Measurements from ENCODE around the gene LMNTD2. TPM values are rescaled to one million over a fixed set of nuclear protein-coding genes. Genes with fewer than 3 reads are reported as not detected.

The LMNTD2 gene
- total RNA-seq, 1 donor from 2014 or later: 5.9 TPM

DNA sequence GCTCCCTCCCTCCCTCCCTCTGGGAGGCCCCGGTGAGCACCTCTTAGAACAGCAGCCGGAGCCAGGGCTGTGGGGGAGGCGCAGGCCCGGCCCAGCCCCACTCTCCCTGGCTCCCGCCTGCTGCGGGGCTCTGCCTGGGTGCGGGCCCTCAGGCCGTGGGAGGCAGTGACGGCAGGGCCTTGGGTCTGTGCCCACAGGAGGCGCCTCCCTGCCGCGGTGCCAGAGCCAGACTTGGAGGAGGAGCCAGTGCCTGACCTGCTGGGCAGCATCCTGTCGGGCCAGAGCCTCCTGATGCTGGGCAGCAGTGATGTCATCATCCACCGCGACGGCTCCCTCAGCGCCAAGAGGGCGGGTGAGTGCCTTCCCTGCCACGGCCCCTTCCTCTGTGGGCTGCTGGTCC lies 45.7 kb upstream of the LMNTD2 start:
- Histone ChIP-seq H3K4me3 (no peak overlapping the region), H3K27me3 (no peaks in the 10 kb centered on the region), H3K36me3 (peaks cover 100% of the 10 kb centered on the region), H3K4me1 (no peaks in the 10 kb centered on the region), H3K9me3 (no peaks in the 10 kb centered on the region), H3K27ac (no peak overlapping the region)
- intact Hi-C loops (cut with DNase I): no loop called here
- TF ChIP-seq, protein P1, sequence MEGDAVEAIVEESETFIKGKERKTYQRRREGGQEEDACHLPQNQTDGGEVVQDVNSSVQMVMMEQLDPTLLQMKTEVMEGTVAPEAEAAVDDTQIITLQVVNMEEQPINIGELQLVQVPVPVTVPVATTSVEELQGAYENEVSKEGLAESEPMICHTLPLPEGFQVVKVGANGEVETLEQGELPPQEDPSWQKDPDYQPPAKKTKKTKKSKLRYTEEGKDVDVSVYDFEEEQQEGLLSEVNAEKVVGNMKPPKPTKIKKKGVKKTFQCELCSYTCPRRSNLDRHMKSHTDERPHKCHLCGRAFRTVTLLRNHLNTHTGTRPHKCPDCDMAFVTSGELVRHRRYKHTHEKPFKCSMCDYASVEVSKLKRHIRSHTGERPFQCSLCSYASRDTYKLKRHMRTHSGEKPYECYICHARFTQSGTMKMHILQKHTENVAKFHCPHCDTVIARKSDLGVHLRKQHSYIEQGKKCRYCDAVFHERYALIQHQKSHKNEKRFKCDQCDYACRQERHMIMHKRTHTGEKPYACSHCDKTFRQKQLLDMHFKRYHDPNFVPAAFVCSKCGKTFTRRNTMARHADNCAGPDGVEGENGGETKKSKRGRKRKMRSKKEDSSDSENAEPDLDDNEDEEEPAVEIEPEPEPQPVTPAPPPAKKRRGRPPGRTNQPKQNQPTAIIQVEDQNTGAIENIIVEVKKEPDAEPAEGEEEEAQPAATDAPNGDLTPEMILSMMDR (IDR thresholded peaks at IDR 0.05): no peak
- ATAC-seq (peak; percentile 84), DNase-seq (peak; percentile 88)

DNA sequence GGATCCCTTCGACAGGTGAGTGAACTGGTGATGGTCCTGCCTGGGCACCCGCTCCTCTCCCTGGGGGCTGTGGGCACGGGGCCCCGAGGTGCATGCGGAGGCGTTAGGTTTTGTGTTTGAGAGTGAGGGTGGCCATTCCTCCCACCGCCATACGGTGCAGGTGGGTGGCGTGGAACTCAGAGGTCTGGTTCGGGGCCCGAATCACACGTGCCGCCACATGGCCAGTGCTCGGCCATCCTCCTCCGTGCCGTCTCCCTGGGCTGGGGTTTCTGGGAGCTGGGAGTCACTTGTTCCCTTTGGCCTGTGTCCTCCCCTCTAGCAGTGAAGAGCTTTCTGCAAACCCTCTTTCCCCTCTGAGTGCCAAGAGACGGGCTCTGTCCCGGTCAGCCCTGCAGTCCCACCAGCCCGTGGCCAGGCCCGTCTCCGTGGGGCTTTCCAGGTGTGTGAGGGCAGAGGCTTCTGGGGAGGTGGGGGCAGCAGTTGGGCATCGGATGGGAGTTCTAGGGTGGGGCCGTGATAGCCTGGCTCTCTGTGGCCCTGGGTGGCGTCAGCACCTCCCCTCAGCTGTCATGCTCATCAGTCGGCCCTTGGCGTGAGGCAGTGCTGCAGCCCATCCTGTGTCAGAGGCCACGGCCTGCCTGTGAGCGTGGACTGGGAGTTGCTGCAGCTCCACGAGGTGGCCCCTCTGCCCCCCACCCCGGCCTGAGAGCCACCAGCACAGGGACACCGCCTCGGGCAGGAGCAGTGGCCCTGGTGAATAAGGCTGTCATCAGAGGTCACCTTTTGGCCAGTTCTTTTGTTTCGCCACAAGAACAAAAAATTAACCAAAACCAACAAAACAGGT lies 45.0 kb upstream of the LMNTD2 start:
- TF ChIP-seq, protein P1 (IDR thresholded peaks at IDR 0.05): no peak
- Histone ChIP-seq H3K36me3 (peaks cover 100% of the 10 kb centered on the region), H3K4me3 (no peak overlapping the region), H3K9me3 (no peaks in the 10 kb centered on the region), H3K27me3 (no peaks in the 10 kb centered on the region), H3K4me1 (no peaks in the 10 kb centered on the region), H3K27ac (no peak overlapping the region)
- intact Hi-C loops (cut with DNase I): no loop called here
- no peak for ATAC-seq
- no peak for DNase-seq

DNA sequence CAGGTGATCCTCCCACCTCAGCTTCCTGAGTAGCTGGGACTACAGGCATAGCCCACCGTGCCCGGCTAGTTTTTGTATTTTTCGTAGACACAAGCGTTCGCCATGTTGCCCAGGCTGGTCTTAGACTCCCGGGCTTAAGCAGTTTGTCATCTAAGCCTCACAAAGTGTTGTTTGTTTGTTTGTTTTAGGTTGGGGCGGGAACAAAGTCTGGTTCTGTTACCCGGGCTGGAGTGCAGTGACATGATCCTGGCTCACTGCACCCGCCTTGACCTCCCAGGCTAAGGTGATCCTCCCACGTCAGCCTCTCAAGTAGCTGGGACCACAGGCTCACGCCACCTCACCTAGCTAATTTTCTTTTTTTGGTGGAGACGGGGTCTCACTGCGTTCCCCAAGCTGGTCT lies 42.6 kb upstream of the LMNTD2 start:
- Histone ChIP-seq H3K27ac (no peak overlapping the region), H3K9me3 (no peaks in the 10 kb centered on the region), H3K4me3 (no peak overlapping the region), H3K36me3 (peaks cover 99% of the 10 kb centered on the region), H3K4me1 (no peaks in the 10 kb centered on the region), H3K27me3 (no peaks in the 10 kb centered on the region)
- TF ChIP-seq, protein P1 (IDR thresholded peaks at IDR 0.05): no peak
- DNase-seq (no peak), ATAC-seq (no peak)
- intact Hi-C loops (cut with DNase I): no loop called here

DNA sequence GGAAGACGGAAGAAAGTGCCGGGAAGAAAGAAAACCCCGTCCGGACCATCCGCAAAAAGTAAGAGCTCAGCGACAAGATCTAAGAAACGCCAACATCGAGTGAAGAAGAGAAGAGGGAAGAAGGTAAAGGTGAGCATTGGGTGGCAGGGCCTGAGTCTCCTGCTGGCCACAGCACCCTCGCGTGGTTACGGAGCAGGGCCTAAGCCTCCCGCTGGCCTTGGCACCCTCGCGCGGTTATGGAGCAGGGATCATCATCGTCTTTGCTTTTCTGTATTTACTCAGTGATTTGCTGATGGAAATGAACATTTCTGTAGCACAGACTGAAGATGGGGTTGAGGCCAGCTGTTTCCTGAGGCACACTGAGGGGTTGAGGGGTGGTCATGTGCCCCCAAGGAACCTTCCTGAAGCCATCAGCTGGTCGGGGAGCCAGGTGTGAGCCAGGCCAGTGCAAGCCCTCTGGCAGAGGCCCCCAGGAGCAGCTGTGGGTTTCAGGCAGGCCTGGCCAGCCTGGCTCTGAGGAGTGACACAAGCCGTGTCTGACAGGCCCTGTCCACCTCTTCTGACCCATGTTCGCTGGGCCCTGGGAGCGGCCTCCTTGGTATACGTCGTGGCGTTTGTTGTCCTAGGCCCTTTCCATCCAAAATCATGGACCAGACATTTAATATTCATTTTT lies 41.2 kb upstream of the LMNTD2 start:
- peaks cover 97% of the 10 kb centered on the region for H3K36me3 ChIP-seq
- H3K4me1 ChIP-seq: no peaks in the 10 kb centered on the region
- H3K4me3 ChIP-seq: no peak overlapping the region
- no peaks in the 10 kb centered on the region for H3K27me3 ChIP-seq
- H3K9me3 ChIP-seq: no peaks in the 10 kb centered on the region
- no peak for ATAC-seq
- no peak overlapping the region for H3K27ac ChIP-seq
- no peak for DNase-seq
- intact Hi-C loops (cut with DNase I): no loop called here
- TF ChIP-seq, protein P1 (IDR thresholded peaks at IDR 0.05): no peak

DNA sequence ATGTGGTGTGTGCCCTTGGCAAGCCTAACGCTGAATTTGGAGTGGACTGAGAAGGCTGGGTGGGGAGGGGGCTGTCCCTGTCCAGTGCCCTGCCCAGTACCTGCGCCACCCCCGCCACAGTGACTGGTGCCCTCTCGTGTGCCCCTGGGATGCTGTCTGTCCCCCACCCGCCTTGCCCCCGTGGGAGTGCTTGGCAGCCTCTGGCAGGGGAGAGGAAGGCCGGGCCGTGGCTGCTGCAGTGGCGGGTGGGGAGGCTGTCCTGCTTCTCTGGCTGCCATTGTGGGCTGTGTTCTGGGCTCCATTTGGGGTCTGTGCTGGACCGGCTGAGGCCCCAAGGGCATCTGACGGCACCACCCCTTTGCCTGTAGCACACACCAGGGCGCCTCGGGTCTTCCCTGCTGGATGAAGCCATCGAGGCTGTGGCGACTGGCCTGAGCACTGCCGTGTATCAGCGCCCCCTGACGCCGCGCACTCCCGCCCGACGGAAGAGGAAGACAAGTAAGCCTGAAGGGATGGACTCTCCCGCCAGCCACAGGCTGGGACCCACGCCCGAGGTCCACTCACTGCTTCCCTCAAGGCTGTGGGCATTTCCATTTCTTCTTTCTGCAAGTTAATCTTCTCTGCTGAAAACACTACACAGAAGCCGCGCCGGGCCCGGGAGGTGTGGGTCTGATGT lies 37.6 kb upstream of the LMNTD2 start:
- Histone ChIP-seq H3K36me3 (peaks cover 97% of the 10 kb centered on the region), H3K27ac (no peak overlapping the region), H3K4me1 (no peaks in the 10 kb centered on the region), H3K4me3 (no peak overlapping the region), H3K9me3 (no peaks in the 10 kb centered on the region), H3K27me3 (no peaks in the 10 kb centered on the region)
- ATAC-seq (no peak), DNase-seq (no peak)
- TF ChIP-seq, protein P1 (IDR thresholded peaks at IDR 0.05): no peak
- intact Hi-C loops (cut with DNase I): no loop called here
